ENCODE results near the gene ARHGDIA.

Gene ARHGDIA

DNA sequence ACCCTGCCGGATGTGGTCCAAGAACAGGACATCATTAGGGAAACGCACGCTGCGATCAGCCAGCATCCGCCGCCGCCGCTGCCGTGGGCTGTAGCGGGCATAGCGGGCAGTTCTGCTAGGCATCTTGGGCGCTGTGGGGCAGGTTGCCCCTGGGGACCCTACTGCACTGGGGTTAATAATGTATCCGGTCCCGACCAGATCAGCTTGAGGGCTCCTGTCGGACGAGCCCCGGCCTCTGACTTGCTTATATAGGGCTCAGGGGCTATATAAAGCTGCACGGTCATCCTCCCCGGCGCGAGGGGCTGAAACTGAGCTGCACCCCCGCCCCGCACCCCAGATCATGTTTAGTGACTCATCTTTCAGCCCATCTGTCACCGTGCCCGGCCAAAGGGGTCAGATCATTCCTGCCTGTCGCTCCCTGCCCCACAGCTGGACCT lies 36.3 kb downstream of the ARHGDIA start, which contains the start of gene PPP1R27:
Gene PPP1R27, minus strand, starts transcription at position 220 of the 437 bp plus-strand sequence. Its CDS starts 97 bp downstream, at position 123.
- TF ChIP-seq FOXK2 (IDR thresholded peaks at IDR 0.05) (no peak), HDGF (IDR thresholded peaks at IDR 0.05; ENCODE audit: borderline replicate concordance) (no peak)
- DNase-seq (ENCODE audit: extremely low spot score): no peak
- CTCF ChIA-PET: no interaction called here
- POLR2A ChIA-PET: interaction anchor here (2.2 to 3.1 kb wide), 2 partner anchors 26 to 27 kb away, joined by 11 to 18 read pairs; partner anchors contain the start of gene P4HB

DNA sequence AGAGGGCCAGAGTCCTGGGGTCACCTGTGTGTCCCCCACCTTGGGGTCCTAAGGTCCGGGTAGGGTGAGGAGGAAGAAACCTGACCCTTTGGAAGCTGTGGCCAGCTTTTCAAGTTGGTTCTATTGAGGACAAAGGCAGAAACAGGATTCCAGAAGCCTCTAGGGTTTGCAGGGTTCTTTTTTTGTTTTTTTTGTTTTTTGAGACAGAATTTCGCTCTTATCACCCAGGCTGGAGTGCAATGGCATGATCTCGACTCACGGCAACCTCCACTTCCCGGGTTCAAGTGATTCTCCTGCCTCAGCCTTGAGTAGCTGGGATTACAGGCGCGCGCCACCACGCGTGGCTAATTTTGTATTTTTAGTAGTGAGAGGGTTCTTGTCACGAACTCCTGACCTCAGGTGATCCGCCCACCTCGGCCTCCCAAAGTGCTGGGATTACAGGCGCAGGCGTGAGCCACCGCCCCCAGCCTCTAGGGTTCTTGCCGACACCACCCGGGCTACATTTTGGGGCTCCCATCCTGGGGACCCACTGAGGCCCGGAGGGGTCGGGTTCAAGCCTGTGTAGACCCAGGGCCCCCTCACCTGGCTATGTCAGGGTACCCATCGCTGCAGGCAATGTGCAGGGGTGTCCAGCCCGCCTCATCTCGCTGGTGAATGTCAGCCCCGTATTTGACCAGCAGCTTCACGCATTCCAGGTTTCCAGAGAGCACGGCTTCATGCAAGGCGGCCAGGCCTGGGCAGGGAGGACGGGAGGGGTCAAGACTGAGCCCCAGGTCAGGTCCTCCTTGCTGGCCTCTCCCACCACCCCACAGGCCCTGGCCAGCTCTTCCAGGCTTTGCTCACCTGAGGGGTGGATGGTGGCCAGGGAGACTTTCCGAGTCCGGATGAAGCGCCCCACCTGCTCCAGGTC lies 37.0 kb downstream of the ARHGDIA start:
- DNase-seq (ENCODE audit: extremely low spot score): no peak
- TF ChIP-seq ARNT (IDR thresholded peaks at IDR 0.05) (no peak), ELF4 (IDR thresholded peaks at IDR 0.05) (no peak), FOXM1 (IDR thresholded peaks at IDR 0.05; ENCODE audit: borderline replicate concordance) (no peak), FOXA1 (IDR thresholded peaks at IDR 0.05) (no peak), NFRKB (IDR thresholded peaks at IDR 0.05) (no peak), L3MBTL2 (conservative IDR thresholded peaks at IDR 0.05) (no peak), BHLHE40 (IDR thresholded peaks at IDR 0.05; ENCODE audit: borderline replicate concordance) (no peak), LEF1 (IDR thresholded peaks at IDR 0.05; ENCODE audit: borderline replicate concordance) (no peak), SP1 (IDR thresholded peaks at IDR 0.05) (no peak), HDGF (IDR thresholded peaks at IDR 0.05; ENCODE audit: borderline replicate concordance) (no peak), PKNOX1 (IDR thresholded peaks at IDR 0.05) (no peak), TARDBP (IDR thresholded peaks at IDR 0.05) (no peak), ZNF384 (IDR thresholded peaks at IDR 0.05) (no peak), SUZ12 (IDR thresholded peaks at IDR 0.05) (no peak), FOXK2 (IDR thresholded peaks at IDR 0.05) (no peak), CTBP1 (IDR thresholded peaks at IDR 0.05; ENCODE audit: borderline replicate concordance) (no peak)
- POLR2A ChIA-PET: interaction anchor here (0.9 to 3.1 kb wide), 24 partner anchors 7 to 262 kb away, joined by 3 to 18 read pairs (median 6); partner anchors contain the start of genes CCDC137, MAFG, OXLD1 and P4HB
- CTCF ChIA-PET: interaction anchor here (0.9 to 1.3 kb wide), 2 partner anchors 10 to 26 kb away, joined by 3 to 7 read pairs; no protein-coding TSS in a partner anchor

DNA sequence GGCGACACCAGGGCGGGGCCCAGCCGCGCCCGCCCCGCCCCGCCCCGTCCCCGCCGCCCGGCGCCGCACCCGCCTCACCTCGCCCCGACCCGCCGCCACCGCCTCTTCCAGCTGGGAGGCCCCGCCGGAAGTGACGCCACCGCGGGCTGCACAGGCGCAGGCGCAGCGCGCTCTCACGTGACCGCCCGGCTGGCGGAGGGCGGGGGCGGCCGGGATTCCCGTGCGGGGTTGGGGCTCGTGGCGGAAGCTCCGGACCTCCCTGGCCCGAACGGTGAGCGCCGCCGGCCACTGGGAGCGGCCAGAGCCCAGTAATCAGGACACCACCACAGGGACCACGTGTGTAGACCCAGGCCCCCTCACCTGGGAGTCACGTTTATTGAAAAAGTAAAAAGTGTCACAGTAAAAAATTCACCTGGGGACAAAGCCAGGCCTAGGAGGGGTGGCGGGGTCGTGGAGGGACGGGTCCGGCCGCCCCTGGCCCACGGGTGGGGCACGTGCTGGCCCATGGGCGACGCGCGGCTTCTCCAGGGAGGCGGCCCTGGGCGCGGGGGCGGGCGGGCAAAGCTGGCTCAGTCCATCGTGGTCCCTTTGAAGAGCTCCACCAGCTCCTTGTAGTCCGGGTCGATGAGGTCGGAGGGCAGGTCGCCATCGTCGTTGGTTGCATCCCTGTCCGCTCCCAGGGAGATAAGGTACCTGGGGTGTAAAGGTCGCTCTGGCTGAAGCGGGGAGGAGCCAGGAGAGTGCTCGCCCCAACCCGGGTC lies 37.8 kb downstream of the ARHGDIA start, which contains the start of gene MCRIP1:
Gene MCRIP1, minus strand, starts transcription at position 132 of the 761 bp plus-strand sequence. CDS start 8,785 bp downstream, outside the sequence.
- POLR2A ChIA-PET: interaction anchor here (0.6 to 3.1 kb wide), 34 partner anchors 8 to 263 kb away, joined by 3 to 18 read pairs (median 4); partner anchors contain the start of genes CCDC137, MAFG, OXLD1 and P4HB
- TF ChIP-seq FOXA1 (IDR thresholded peaks at IDR 0.05): no peak
- TF ChIP-seq HDGF (IDR thresholded peaks at IDR 0.05; ENCODE audit: borderline replicate concordance): no peak
- no peak for TF ChIP-seq PKNOX1 (IDR thresholded peaks at IDR 0.05)
- TF ChIP-seq FOXM1 (IDR thresholded peaks at IDR 0.05; ENCODE audit: borderline replicate concordance): no peak
- no peak for TF ChIP-seq NFRKB (IDR thresholded peaks at IDR 0.05)
- TF ChIP-seq ARNT (IDR thresholded peaks at IDR 0.05): no peak
- no peak for TF ChIP-seq LEF1 (IDR thresholded peaks at IDR 0.05; ENCODE audit: borderline replicate concordance)
- TF ChIP-seq L3MBTL2 (conservative IDR thresholded peaks at IDR 0.05): peak; percentile 89
- DNase-seq (ENCODE audit: extremely low spot score): peak; percentile 99
- CTCF ChIA-PET: interaction anchor here (0.9 to 1.3 kb wide), 2 partner anchors 11 to 25 kb away, joined by 3 to 7 read pairs; no protein-coding TSS in a partner anchor

DNA sequence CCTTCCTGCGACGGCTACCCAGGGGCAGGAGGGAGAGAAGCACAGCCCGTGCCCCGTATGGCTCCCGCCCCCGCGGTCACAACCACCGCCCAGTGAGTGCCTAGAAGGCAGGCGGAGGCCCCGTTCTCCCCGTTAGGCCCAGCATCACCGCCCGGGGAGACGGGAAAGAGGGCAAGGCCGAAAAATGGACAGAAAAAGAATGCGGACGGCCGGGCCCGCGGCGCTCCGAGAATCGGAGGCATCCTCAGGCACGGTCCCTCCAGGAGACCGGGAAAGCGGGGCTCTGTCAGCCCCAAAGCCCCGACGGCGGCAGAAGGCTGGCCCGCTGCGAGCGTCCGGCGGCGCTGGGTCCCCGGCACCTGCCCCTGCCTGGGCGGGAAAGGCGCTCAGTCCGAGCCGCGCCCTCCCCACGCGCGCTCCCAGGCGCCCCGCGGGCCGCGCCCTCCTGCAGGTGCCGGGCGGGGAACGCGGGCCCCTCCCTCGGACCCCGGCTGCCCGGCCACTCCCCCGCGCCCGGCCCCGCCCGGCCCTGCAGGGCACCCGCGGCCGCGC lies 38.5 kb downstream of the ARHGDIA start:
- no peak for DNase-seq (ENCODE audit: extremely low spot score)
- CTCF ChIA-PET: interaction anchor here (1.3 kb wide), 1 partner anchor 24 kb away, joined by 7 read pairs; no protein-coding TSS in a partner anchor
- TF ChIP-seq L3MBTL2 (conservative IDR thresholded peaks at IDR 0.05) (peak; percentile 23; the same call in 1 of the 2 replicates), ZNF384 (IDR thresholded peaks at IDR 0.05) (no peak)

GRCh38 chr17:81831957-81832607 lies 39.1 kb downstream of the ARHGDIA start:
- TF ChIP-seq ELF4 (IDR thresholded peaks at IDR 0.05) (no peak), SP1 (IDR thresholded peaks at IDR 0.05) (no peak), HDGF (IDR thresholded peaks at IDR 0.05; ENCODE audit: borderline replicate concordance) (no peak), LEF1 (IDR thresholded peaks at IDR 0.05; ENCODE audit: borderline replicate concordance) (no peak), TARDBP (IDR thresholded peaks at IDR 0.05) (no peak), FOXK2 (IDR thresholded peaks at IDR 0.05) (no peak), FOXM1 (IDR thresholded peaks at IDR 0.05; ENCODE audit: borderline replicate concordance) (no peak), BHLHE40 (IDR thresholded peaks at IDR 0.05; ENCODE audit: borderline replicate concordance) (no peak), L3MBTL2 (conservative IDR thresholded peaks at IDR 0.05) (no peak)
- ChIA-PET CTCF (no interaction called here), POLR2A (interaction anchor here (0.9 to 3.1 kb wide), 5 partner anchors 10 to 123 kb away, joined by 3 to 18 read pairs (median 5); no protein-coding TSS in a partner anchor)
- DNase-seq (ENCODE audit: extremely low spot score): no peak

More for the DNA sequence above, 38.5 kb downstream of the ARHGDIA start:
- POLR2A ChIA-PET: interaction anchor here (0.6 to 3.1 kb wide), 28 partner anchors 8 to 263 kb away, joined by 3 to 18 read pairs (median 5); partner anchors contain the start of genes CCDC137, OXLD1, P4HB and SIRT7

Data from HEK293T (cell line).